ENCODE data around the gene PRDM8. TPM values are rescaled to one million over a fixed set of nuclear protein-coding genes. Genes with fewer than 3 reads are reported as not detected.

Gene PRDM8
- total and polyA plus RNA-seq, 4 donors, result 0.46 to 5.0 (median 2.1) TPM

GRCh38 chr4:80210549-80210948 is 13.2 kb downstream of the PRDM8 start:
- no peak overlapping the region for H3K9ac ChIP-seq (ENCODE audit: insufficient read depth in 1 of 2, low read length in 2 of 2)
- WGBS, 2 donors, result 68 to 78% methylated on average over 2 of the region's 2 CpGs
- H3K9me3 ChIP-seq (ENCODE audit: control insufficient read depth in 4 of 4, insufficient read depth in 3 of 4, low read length in 3 of 4), result peaks cover 0 to 6% (median 0%) of the 10 kb centered on the region in 4 donors
- peaks cover 0 to 41% (median 38%) of the 10 kb centered on the region in 3 donors for H3K27me3 ChIP-seq (ENCODE audit: control insufficient read depth in 3 of 3, insufficient read depth in 3 of 3, low read length in 2 of 3)
- H3K4me3 ChIP-seq, result no peak overlapping the region
- ATAC-seq (ENCODE audit: insufficient read depth, low FRiP score), result no peak
- TF ChIP-seq CTCF (IDR thresholded peaks at IDR 0.05; ENCODE audit: control extremely low read depth, extremely low read depth), result no peak
- H3K4me1 ChIP-seq (ENCODE audit: control insufficient read depth in 5 of 5, insufficient read depth in 5 of 5, low read length in 5 of 5), result peaks cover 0 to 7% (median 0%) of the 10 kb centered on the region in 5 donors
- no peak for DNase-seq
- no peaks in the 10 kb centered on the region for H3K36me3 ChIP-seq (ENCODE audit: control insufficient read depth in 4 of 4, insufficient read depth in 4 of 4, low read length in 4 of 4)
- H3K27ac ChIP-seq (ENCODE audit: low read depth in 1 of 2, low read length in 1 of 2), result no peak overlapping the region

DNA sequence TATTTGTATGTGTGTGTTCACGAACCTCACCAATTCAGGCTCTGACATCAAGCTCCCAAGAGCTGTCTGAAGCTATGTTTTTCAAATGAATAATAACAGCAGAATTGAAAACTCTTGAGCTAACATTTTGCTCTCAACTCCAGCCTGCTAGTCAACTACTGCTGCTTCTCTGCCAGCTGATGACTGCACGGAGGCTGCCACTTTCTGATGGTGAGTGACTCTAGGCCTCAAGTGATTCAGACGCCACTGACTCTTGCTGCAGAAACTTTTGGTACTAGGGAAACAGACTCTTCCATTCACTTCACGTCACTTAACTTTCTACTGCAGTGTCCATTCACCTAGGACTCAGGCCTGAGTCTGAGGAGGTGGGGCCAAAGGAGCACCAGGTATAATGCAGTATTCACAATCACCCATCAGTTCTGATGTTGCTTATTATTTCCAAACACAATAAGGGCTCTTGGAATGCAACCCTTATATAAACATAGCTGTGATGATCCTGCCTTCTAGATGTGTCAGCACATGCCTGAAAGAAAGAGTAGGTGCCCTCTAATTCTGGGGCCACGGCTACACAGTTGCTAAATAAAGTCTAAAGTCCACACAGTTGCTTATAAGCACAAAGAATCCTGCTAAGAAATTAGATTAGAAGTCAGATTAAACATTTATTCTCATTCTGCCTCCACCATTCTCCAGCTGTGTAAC is 16.0 kb downstream of the PRDM8 start:
- Histone ChIP-seq H3K4me3 (no peak overlapping the region), H3K27ac (ENCODE audit: low read depth in 1 of 2, low read length in 1 of 2) (no peak overlapping the region), H3K9me3 (ENCODE audit: control insufficient read depth in 4 of 4, insufficient read depth in 3 of 4, low read length in 3 of 4) (peaks cover 0 to 1% (median 0%) of the 10 kb centered on the region in 4 donors), H3K36me3 (ENCODE audit: control insufficient read depth in 4 of 4, insufficient read depth in 4 of 4, low read length in 4 of 4) (no peaks in the 10 kb centered on the region), H3K9ac (ENCODE audit: insufficient read depth in 1 of 2, low read length in 2 of 2) (no peak overlapping the region), H3K4me1 (ENCODE audit: control insufficient read depth in 5 of 5, insufficient read depth in 5 of 5, low read length in 5 of 5) (no peaks in the 10 kb centered on the region), H3K27me3 (ENCODE audit: control insufficient read depth in 3 of 3, insufficient read depth in 3 of 3, low read length in 2 of 3) (peaks cover 0 to 27% (median 20%) of the 10 kb centered on the region in 3 donors)
- DNase-seq, result no peak
- 89 to 93% methylated on average over 5 of the region's 5 CpGs for WGBS, 2 donors
- ATAC-seq (ENCODE audit: insufficient read depth, low FRiP score), result no peak
- no peak for TF ChIP-seq CTCF (IDR thresholded peaks at IDR 0.05; ENCODE audit: control extremely low read depth, extremely low read depth)

DNA sequence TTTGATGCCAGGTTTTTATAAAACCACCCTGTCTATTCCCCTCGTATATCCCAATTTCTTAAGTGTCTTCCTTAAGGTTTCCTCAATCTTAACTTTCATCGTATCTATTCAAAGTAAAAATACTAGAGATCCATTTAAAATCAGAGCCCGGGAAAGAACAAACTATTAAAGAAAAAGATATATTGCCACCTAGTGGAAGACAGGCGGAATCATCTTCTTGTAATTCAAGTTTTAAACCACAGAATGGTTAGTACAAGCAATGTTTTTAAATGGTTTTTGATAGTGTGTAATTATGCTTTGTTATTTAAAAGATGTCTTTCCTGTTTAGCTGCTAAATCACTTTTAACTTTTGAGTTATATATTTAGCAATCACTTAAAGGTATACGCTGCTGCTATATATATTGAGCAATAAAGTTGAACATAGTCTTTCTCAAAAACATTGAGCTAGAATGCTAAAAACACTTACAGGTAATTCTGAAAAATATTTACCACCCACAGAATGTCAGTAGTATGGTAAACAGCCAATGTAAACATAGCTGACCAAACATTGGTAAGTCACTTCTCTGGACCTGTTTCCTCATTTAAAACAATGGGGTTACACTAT is 18.2 kb downstream of the PRDM8 start:
- ATAC-seq (ENCODE audit: insufficient read depth, low FRiP score) (no peak), DNase-seq (peak in 2 of 3 donors; percentile 48 to 66)
- Histone ChIP-seq H3K27me3 (ENCODE audit: control insufficient read depth in 3 of 3, insufficient read depth in 3 of 3, low read length in 2 of 3) (peaks cover 0 to 26% (median 14%) of the 10 kb centered on the region in 3 donors), H3K27ac (ENCODE audit: low read depth in 1 of 2, low read length in 1 of 2) (no peak overlapping the region), H3K4me3 (no peak overlapping the region), H3K36me3 (ENCODE audit: control insufficient read depth in 4 of 4, insufficient read depth in 4 of 4, low read length in 4 of 4) (no peaks in the 10 kb centered on the region), H3K4me1 (ENCODE audit: control insufficient read depth in 5 of 5, insufficient read depth in 5 of 5, low read length in 5 of 5) (no peaks in the 10 kb centered on the region), H3K9me3 (ENCODE audit: control insufficient read depth in 4 of 4, insufficient read depth in 3 of 4, low read length in 3 of 4) (no peaks in the 10 kb centered on the region), H3K9ac (ENCODE audit: insufficient read depth in 1 of 2, low read length in 2 of 2) (no peak overlapping the region)
- 5 to 8% methylated on average over 5 of the region's 5 CpGs for WGBS, 2 donors
- TF ChIP-seq CTCF (IDR thresholded peaks at IDR 0.05; ENCODE audit: control extremely low read depth, extremely low read depth), result peak; percentile 47
